PFSK-1 (cell line): ENCODE results near the gene TXNDC11.

Experiments used
- FOXP2 ChIP-seq: optimal IDR thresholded peaks from 2 replicates; pipeline ENCODE3; 2011; ENCODE audit warnings: borderline replicate concordance, control low read depth, inconsistent platforms; ENCODE audit not compliant: insufficient read depth; ENCODE audit errors: extremely low read length, extremely low read depth
- POLR2AphosphoS5 ChIP-seq: IDR thresholded peaks from 2 replicates; pipeline ENCODE4 v1.6.1; 2012; ENCODE audit warnings: low read depth, mild to moderate bottlenecking, control low read depth, low read length, moderate library complexity
- REST ChIP-seq, 2 experiments: IDR thresholded peaks; 2 replicates each; pipeline versions ENCODE4 v1.6.1 to v1.8.0; 2011 to 2012; ENCODE audit warnings: low read depth in 2 of 2, low read length in 2 of 2, control low read depth in 1 of 2, inconsistent platforms in 1 of 2, mild to moderate bottlenecking in 1 of 2, moderate library complexity in 1 of 2; ENCODE audit not compliant: insufficient read depth in 1 of 2
- SIN3A ChIP-seq: IDR thresholded peaks from 2 replicates; pipeline ENCODE4 v1.6.1; 2012; ENCODE audit warnings: mild to moderate bottlenecking, low read length, moderate library complexity, borderline replicate concordance; ENCODE audit not compliant: insufficient read depth
- TAF1 ChIP-seq: IDR thresholded peaks from 2 replicates; pipeline ENCODE4 v1.6.1; 2012; ENCODE audit warnings: low read length, control low read depth, borderline replicate concordance; ENCODE audit not compliant: insufficient read depth

The TXNDC11 gene

GRCh38 chr16:11781773-11782172, 39.1 kb upstream of the TXNDC11 start:
- TF ChIP-seq FOXP2 (no peak), POLR2AphosphoS5 (no peak), REST (IDR thresholded peaks at IDR 0.05; ENCODE audit: insufficient read depth in 1 of 2, low read depth in 2 of 2, low read length in 2 of 2) (no peak), SIN3A (no peak), TAF1 (no peak)

DNA sequence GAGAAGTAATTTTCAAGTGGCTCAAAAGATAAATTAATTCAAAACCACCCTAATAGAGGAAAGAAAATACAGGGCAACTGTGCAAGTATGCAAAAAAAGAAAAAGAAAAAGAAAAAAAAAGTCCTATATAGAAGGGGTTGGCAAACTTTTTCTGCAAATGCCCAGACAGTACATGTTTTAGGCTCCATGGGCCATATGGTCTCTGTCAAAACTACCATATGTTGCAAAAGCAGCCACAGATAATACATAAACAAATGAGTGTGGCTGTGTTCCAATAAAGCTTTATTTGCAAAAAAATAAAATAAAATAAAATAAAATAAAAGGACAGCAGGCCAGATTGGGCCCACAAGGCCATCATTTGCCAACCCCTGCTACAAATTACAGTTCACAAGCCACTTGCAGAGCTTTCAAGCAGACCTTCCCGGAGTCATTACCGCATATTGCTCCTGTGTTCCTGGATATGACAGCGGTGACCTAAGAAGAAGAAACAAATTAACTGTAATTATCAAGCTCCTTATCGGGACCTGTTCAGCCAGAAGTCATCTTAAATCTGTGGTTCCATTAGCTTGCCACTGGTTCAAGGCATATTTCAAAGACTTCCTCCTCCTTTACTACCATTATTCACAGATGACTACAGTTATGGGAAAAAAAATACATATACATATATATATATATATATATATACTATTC, 38.5 kb upstream of the TXNDC11 start:
- TF ChIP-seq POLR2AphosphoS5 (no peak), SIN3A (no peak)

DNA sequence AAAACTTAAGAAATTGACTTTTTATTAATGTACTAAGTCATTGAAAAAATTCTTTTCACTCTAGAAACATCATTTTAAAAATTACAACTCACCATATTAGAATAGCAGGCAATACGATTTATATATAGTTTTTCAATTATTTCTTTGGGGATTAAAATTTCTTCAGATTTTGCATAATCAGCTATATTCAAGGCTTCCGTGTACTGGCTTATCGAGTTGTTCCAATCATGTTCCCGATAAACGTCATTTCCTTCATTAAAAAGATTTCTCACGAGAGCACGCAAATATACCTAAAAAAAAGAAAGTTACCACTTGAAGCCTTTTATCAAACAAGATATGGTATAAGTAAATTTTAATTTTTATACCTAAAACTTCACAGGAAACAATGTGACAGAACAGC, 36.4 kb upstream of the TXNDC11 start:
- TF ChIP-seq FOXP2 (no peak), REST (IDR thresholded peaks at IDR 0.05; ENCODE audit: insufficient read depth in 1 of 2, low read depth in 2 of 2, low read length in 2 of 2) (no peak), POLR2AphosphoS5 (no peak), SIN3A (no peak), TAF1 (no peak)

- TF ChIP-seq REST (IDR thresholded peaks at IDR 0.05; ENCODE audit: insufficient read depth in 1 of 2, low read depth in 2 of 2, low read length in 2 of 2) (no peak), FOXP2 (no peak), POLR2AphosphoS5 (no peak), TAF1 (no peak), SIN3A (no peak)
Observed at GRCh38 chr16:11774065-11774626, 31.5 kb upstream of the TXNDC11 start.

GRCh38 chr16:11768849-11769248, 26.2 kb upstream of the TXNDC11 start:
- TF ChIP-seq FOXP2 (no peak), SIN3A (no peak), TAF1 (no peak), REST (IDR thresholded peaks at IDR 0.05; ENCODE audit: insufficient read depth in 1 of 2, low read depth in 2 of 2, low read length in 2 of 2) (no peak), POLR2AphosphoS5 (no peak)
